ENCODE results near the gene SH2B2.

GRCh38 chr7:102270178-102270887 lies 16.3 kb upstream of the SH2B2 start:
- TF ChIP-seq, protein P1, sequence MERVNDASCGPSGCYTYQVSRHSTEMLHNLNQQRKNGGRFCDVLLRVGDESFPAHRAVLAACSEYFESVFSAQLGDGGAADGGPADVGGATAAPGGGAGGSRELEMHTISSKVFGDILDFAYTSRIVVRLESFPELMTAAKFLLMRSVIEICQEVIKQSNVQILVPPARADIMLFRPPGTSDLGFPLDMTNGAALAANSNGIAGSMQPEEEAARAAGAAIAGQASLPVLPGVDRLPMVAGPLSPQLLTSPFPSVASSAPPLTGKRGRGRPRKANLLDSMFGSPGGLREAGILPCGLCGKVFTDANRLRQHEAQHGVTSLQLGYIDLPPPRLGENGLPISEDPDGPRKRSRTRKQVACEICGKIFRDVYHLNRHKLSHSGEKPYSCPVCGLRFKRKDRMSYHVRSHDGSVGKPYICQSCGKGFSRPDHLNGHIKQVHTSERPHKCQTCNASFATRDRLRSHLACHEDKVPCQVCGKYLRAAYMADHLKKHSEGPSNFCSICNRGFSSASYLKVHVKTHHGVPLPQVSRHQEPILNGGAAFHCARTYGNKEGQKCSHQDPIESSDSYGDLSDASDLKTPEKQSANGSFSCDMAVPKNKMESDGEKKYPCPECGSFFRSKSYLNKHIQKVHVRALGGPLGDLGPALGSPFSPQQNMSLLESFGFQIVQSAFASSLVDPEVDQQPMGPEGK (CRISPR knock-in tag; IDR thresholded peaks at IDR 0.05; ENCODE audit: borderline replicate concordance): no peak
- TF ChIP-seq CSRNP3 (CRISPR knock-in tag; IDR thresholded peaks at IDR 0.05): no peak
